GM03348 (cell line): ENCODE measurements around the gene EIF2S3.
"Not testable (repeated sequence)": the region's sequence is repeated elsewhere in the genome, so short reads cannot be mapped to it uniquely, and the experiment has no call there.

Experiments
- DNase-seq: peaks from one replicate; pipeline ENCODE4 v3.0.0; 2012; ENCODE audit warnings: low spot score

EIF2S3 gene

DNA sequence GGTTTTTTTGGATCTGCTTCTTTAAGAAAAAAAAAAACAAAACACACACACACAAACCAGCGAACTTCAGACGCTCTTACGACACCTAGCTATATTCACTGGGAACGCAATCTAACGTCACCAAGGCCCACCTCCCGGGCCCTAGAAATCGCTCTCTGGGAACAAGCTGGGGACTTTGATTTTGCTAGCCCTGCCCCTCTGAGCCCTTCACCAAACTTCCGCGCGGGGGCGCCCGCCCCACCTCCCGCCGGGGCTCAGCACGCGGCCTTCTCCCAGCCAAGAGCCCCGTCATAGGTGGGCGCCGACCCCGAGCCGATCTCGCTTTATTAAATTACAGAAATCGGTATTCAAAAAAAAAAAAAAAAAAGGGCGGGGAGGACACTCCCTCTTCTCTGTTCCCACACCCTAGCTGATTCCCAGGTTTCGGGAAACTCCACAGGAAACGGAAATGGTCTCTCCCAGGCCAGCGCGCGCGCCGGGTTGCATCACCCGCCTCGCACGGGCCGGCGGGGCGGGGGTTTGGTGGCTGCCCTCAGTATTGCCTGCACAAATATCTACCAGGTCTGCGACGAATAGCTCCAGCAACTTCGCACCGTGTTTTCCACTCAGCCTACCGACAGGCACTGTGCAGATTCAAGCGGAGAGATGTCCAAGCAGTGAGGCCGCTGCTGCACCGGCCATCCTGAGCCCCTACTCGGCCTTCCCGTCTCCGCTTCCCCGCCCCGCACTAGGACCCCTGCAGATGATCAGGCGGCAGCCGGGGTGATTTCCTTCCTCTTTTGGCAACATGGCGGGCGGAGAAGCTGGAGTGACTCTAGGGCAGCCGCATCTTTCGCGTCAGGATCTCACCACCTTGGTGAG is at the start of gene EIF2S3:
Gene EIF2S3 (plus strand): TSS at position 775 of the 861 bp plus-strand sequence. CDS start 13 bp downstream, at position 788.
- DNase-seq, result peak; percentile 93

DNA sequence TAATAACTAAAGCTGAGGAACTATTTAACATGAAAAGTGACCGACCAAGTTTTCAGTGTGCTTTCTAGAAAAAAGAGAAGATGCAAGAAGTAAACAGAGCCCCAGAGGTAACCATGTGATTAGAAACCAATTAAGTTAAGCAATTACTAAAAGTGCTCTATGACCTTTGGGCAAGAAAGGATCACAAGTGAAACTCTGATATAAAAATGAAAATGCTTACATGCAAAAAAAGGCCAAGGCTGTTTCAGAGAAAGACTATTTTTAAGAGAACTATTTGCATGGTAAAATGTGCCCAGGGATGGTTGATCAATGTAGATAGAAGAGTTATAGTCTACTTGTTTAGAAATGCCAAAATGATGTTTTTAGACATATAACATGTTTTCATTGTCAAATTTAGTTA is 49.7 kb upstream of the EIF2S3 start:
- DNase-seq, result no peak

DNA sequence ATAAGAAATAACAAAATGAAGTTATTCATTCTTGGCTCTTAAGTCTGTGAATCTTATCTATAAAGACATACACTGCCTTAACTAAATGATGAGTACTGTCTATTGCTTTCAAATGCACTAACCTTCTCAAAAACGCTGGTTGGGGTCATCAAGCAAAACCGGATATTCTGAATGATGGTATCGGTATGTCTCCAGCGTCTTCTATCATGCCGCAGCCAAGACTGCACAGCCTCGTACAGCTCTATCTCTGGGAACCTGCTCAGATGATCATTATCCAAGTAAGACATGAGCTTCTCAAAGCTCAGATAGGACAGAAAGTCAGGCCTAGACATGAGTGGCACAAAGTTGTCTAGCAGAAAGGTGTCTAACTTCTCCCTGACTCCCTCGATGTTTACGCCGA is 48.9 kb upstream of the EIF2S3 start:
- no peak for DNase-seq

DNA sequence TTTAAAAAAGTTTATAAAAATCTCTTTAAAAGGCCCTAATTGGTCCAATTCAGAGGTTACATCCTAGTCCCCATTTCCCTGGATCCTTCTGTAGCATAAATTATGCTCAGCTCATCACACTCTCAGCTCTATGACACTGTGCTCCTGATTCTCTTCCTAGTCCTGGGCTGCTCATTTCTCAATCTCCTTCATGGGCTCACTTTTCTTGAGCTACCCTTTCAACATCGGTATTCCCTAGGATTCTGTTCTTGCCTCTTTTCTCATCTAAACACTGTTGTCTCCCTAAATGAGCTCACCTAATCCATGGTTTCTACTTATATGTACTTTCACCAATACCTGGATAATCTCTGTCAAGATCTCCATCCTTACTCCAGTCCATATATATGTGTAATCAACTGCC is 42.5 kb upstream of the EIF2S3 start:
- no peak for DNase-seq

DNA sequence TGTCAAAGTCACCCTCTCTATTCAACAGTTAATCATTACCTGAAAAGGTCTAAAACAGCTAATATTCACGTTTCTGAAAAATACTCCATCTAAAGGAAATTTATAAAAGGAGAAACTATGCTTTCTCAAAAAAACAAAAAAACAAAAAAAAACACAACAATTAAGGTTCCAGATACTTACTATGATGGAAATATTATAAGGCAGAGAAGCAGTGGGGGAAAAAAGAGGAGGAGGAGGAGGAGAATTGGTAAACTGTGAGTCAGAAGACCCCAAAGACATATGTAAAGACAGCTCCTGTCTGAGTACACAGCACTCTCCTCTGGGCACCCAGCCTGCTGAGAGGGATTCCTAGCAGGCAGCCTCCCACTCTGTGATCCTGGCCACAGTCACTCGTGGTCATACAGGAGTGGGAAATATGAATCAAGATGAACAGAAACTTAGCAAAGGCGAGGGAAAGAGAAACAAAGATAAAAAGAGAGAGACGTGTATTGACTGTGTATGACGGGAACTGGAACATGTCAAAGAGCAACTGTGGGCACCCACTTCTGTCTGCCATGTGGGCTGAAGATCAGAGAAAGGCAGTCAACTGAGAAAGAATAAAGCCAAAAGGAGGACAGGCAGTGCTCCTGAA is 40.3 kb upstream of the EIF2S3 start:
- peak; percentile 5 for DNase-seq

DNA sequence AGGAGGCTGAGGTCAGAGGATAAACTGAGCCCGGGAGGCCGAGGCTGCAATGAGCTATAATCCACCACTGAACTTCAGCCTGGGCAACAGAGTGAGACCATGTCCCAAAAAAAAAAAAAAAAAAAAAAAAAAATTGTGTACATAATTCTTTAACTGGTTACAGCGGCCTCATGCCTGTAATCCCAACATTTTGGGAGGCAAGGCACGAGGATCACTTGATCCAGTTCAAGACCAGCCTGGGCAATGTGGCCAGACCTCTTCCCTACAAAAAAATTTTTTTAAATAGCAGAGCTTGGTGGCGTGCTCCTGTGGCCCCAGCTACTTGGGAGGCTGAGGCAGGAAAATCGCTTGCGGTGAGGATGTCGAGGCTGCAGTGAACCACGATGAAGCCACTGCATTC is 37.1 kb upstream of the EIF2S3 start:
- no peak for DNase-seq

DNA sequence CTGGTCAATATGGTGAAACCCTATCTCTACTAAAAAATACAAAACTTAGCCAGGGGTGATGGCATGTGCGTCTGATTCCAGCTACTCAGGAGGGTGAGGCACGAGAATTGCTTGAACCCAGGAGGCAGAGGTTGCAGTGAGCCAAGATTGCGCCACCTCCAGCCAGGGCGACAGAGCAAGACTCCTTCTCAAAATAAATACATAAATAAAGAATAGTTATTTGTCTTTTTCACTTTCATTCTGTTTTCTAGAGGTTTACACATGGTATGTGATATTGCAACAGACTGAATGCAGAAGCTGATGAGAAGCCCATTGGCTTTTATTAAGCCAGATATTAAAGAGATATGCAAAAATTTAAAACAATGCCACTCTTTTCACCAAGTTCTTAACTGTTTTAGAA is 35.9 kb upstream of the EIF2S3 start:
- DNase-seq, result no peak

DNA sequence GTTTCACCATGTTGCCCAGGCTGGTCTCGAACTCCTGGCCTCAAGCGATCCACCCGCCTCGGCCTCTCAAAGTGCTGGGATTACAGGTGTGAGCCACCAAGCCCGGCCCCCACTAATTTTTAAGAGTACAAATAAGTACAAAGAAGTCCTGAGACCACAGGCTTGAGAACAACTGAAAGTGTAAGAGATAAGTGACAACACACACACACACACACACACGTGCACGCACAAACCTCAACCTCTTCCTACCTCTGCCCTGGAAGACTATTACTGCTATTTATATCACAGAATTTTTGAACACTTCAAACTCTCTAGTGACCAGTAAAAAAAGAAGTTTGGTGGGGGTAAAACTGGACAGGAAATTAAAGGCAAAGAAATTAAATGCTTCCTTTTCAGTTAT is 35.3 kb upstream of the EIF2S3 start:
- no peak for DNase-seq

DNA sequence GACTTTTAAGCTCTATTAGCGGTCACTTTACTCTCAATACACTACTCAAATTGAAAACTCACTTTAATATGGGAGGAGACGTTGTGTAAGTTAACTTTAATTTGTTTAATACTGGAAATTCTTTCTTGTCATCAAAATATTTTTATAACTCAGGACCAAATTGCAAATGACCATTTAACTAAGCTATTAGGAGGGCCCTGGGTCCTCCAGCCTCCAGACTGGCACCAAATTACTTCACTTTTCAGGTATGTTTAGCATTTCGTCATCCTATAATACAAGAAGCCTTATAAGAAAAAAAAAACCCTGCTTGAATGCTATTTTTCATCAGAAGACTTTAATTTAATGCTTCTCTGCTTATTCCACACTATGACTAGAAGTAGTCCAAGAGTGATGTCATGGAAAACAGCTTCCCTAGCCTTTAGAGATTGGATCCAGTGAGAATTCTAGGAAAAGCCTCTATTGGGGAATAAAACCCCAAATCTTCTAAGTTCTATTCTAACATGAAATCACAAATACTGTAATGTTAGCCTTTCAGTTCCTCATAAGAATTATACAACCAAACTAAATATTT is 34.4 kb upstream of the EIF2S3 start:
- DNase-seq, result no peak

DNA sequence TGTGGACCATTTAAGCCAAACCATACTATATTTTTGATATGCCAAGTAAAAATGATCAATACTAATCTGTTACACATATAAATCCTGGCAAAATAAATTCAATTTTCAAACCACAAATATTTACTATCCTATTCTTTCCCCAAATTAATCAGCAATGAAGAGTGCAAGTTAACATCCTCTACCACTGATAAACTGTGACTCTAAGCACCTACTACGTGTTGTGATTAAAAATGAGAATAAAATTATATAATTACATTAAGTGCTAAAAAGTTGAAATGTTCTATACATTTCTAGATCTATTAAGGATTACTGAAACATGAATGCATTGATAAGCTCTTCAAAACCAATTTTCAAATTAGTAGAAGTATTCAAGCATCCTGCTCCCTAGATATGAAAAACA is 31.2 kb upstream of the EIF2S3 start:
- DNase-seq, result no peak

DNA sequence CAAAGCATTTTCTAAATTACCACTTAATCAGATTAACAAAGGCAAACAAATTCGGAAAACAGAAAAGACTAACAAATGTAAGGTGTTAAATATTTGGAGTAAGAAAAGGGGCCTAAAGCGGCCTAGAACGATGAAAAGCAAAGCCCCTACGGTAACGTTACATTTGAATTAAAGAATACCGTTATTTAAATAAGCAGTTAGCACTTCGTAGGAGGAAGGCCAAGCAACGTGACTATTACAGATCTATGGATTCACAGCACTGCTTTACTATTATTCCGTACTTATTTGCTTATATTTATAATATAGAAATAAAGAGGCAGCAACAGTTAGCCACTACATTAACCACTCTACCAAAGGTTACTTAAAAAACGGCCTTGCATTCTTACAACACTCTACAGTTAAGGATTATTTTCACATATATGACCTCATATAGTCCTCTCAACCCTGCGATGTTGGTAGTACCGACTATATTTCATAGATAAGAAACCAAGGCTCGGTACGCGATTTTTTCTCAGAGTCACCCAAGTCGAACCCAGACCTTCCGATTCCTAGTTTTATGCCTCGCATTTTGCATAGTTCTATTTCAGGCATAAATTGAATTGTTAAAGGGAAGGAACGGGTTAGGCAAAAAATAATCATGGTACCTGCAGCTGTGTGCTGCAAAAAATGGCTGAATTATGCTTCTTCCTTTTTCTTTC is 30.6 kb upstream of the EIF2S3 start:
- no peak for DNase-seq

DNA sequence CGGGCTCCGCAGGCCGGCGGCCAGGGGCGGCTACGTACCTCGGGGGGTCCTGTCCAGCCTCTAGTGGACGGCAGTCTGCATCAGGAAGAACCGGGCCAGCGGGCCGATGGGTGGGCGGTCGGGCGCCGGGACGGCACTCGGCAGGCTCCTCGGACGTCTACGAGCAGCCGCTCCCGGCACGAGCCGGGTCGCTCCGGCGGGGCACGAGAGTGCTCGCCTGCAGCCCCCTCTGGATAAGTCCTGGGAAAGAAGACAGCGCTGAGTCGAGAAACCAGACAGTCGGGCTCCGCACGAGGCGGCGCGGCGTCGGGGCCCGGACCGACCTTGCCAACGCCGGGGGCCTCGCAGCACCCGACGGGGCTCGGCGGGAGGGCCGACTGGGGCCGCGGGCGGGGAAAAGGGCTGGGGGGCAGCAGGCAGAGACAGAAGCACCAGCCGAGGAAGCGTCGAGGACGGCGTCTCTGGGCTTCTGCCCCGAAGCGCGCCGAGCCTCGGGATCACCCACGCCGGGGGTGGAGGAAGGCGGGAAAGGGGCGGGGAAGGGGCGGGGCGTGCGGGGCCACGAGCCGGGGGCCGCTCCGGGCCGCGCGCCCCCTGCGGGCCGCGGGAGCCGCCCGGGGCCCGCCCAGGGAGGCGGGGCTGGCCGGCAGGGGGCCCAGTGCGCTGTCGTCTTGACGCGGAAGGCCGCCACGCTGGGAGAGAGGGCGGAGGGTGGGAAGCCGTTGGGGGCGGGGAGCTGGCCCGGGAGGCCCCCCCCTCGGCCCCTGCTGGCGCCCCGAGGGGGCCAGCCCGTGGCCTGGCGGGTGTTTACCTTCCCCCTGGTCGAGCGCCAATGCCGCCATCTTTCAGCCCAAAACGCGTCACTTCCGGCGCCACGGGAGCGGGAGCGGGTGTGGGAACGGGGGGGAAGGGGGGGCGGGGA is 29.7 kb upstream of the EIF2S3 start:
- DNase-seq, result peak; percentile 95

DNA sequence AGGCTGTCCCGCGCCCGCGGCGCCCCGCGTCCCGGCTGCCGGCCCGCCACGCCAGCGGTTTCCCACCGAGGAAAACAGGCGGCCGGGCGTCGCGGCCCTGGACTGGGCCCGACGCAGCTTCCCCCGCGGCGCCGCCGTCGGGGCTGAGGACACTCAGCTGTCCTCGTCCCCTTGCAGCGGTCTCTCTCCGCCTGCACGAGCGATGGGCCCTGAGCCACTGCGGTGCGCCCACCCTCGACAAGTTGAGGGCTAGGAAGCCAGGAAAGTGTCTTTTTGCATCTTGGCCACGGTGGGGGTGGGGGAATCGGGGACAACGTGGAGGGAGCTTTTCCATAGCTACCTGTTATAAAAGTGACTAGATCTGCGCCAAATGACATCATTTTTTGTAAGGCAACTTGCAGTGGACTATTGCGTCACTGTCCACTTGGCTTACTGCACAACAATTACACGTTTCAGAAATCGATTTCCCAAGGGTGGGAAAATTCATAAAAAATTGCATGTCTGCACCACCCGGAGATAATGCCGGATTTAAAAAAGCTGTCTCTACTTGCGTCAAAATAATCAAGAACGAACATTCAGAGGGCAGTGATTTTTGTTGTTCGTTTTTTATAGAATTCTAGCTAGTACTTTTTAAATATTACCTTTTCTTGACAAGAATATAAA is 28.9 kb upstream of the EIF2S3 start:
- no peak for DNase-seq

DNA sequence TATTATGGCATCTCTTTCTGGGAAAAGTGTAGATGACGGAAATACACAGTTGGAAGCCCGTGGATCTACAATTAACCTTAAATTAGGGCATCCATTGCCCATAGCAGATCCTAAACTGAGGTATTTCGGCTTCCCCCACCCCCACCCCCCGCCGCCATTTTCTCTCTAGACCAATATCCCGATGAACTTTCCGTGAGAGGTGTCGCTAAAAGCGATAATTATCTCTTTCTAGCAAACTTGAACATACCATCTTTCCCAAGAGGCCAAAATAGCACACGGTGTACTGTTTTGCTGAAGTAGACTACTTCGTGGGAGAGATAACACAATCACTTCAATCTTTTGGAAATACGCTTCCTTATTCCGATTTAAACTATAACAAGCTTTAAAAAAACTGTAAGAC is 28.3 kb upstream of the EIF2S3 start:
- peak; percentile 11 for DNase-seq

DNA sequence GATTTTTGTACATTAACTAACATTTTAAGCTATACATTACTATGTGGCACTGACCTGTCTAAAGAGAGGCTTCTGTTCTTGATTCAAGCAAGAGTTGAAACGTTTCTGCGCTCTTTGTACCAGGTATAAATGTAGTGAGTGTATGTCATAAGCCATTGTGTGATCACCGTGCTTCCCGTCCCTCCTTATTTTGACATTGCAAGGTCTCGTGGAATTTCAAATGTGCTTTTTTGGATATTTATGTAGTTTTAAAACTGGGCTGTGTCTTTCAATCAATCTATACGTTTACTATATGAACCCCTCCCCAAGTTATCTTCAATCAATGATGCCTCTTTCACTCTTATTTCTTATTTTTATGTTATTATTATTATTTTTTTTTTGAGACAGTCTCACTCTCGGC is 27.7 kb upstream of the EIF2S3 start, which contains the start of gene KLHL15:
Gene KLHL15 (minus strand): TSS at position 101 of the 400 bp plus-strand sequence. CDS start 20,493 bp downstream, outside the sequence.
- no peak for DNase-seq

DNA sequence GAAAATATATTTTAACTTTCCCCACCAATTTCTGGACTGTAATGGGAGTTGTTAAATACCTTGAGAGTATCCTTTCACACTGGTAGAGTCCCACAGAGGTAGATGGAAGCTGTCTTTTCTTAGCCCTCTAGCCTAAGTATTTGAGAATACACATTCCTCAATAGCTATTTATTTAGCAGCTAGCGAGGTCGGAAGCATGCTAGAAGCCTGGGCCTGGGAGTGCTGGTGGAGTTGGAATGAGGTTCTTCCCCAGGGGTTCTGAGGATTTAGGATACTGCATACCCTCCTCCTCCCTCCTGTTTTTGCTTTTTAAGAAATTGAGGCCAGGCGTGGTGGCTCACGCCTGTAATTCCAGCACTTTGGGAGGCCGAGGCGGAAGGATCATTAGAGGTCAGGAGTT is 26.8 kb upstream of the EIF2S3 start:
- no peak for DNase-seq

DNA sequence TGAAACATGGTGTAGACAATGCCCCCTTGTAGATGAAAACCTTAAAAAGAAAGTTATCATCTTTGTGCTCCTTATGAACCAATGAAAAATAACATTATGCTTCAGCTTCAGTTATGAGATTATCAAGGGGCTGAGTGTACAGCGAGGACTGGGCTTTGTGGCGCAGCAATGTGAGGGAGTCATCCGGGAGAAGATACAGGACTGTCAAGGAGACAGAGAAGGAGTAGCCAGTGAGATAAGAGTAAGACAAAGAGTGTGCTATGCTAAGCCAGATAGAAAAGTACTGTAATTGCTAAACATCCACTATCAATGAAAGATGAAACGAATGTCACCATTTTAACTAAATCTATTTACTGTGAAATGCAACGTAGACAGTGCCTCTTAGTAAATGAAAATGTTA is 24.2 kb upstream of the EIF2S3 start:
- no peak for DNase-seq

DNA sequence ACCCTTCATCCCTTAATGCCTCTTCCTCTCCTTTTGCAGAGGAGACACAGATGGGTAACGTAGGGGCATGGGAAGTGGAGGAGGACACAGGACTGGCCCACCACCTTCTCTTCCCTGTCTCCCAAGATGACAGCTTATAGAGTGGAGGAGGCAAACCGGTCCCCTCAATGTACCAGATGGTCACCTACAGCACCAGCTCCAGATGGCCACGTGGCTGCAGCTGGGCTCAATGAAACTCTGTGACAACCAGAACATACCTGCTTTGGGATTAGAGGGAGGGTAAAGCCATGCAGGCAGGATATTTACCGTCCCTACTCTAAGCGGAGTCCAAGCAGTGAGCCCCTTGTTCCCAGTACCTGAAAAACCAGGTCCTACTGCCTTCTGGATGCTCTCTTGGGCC is 20.3 kb upstream of the EIF2S3 start:
- no peak for DNase-seq

DNA sequence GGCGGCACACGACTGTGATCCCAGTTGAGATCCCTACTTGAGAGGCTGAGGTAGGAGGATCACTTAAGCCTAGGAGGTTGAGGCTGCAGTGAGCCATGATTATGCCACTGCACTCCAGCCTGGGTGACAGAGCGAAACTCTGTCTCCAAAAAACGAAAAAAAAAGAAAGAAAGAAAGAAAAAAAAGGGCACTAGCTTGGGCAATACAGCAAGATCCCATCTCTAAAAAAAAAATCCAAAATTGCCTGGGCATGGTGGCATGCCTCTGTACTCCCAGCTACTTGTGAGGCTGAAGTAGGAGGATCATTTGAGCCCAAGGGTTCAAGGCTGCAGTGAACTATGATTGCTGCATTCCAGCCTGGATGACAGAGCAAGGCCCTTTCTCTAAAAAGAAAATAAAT is 17.0 kb upstream of the EIF2S3 start:
- DNase-seq, result no peak

DNA sequence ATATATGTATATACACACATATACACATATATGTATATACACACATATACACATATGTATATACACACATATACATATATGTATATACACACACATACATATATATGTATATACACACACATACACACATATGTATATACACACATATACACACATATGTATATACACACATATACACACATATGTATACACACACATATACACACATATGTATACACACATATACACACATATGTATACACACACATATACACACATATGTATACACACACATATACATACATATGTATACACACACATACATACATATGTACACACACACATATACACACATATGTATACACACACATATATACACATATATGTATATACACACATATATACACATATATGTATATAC is 8.7 kb upstream of the EIF2S3 start:
- not testable (repeated sequence) for DNase-seq

DNA sequence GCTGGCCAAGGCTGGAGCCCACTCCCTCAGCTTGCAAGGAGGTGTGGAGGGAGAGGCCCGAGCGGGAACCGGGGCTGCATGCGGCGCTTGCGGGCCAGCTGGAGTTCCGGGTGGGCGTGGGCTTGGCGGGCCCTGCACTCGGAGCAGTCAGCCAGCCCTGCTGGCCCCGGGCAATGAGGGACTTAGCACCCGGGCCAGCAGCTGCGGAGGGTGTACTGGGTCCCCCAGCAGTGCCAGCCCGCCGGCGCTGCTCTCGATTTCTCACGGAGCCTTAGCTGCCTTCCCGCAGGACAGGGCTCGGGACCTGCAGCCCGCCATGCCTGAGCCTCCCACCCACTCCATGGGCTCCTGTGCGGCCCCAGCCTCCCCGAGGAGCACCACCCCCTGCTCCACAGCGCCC is 5.1 kb upstream of the EIF2S3 start:
- not testable (repeated sequence) for DNase-seq
